IPS-NIHi11 (cell line): ENCODE data around the gene KCNC1.

Experiments used
- DNase-seq: peaks from one replicate; pipeline ENCODE4 v3.0.0; 2012; ENCODE audit warnings: mixed read lengths, low spot score

The KCNC1 gene

DNA sequence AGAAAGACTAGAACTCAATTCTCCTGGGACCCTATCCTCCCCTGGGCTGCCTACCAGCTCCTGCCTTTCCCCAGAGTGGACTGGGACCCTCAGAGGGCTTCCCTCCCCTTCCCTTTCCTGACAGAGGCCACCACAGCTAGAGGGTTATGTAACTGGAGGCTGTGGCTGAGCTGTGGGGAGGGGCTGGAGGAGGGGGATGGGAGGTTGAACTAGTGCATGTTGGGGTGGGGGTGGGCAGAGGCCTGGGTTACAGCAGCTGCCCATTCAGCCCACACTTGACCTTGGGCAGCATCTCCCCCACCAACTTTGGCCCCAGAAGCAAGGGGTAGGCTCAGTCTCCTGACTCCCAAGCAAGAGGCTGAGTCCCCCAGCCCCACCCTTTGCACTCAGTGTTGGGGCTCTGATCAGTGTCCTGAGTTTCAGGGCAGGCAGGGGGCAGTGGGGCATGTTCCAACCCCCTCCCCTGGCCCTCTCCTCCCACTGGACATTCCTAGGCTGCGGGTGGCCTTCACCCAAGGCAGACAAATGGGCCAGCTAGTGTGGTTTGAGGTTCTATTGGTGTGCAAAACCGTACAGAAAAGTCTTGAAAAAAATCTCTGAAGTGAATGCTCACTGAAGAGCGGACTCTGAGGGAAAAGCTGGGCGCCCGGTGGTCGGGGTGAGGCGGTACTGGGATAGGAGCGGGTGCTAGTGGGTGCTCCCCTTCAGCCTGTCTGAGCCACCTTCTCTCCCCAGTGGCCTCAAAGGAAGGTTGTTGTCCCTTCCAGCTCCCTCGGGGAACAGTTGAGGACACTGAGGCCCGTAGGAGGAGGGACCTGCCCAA is 3.8 kb downstream of the KCNC1 start:
- DNase-seq: no peak

GRCh38 chr11:17739945-17740338 is 5.4 kb downstream of the KCNC1 start:
- DNase-seq: no peak

- no peak for DNase-seq
Measured at GRCh38 chr11:17740649-17741235, 6.2 kb downstream of the KCNC1 start.

DNA sequence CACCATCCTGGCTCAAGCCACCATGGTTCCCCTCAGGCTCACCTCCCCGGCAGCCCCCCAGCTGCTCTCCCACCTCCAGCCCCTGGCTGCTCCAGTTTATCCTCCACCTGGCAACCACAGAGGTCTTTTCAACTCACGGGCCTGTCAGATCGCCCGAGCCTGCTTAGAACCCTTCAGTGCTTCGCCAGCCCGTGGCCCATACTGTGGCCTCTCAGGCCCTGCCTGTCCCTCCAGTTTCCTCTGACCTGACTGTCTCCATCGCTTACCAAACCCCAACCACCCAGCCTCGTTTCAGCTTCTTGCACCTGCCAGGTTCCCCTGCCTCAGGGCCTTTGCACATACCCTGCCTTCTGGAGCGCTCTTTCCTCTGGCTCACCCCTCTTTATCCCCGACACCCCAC is 6.9 kb downstream of the KCNC1 start:
- no peak for DNase-seq

GRCh38 chr11:17742019-17742418 is 7.4 kb downstream of the KCNC1 start:
- no peak for DNase-seq

- no peak for DNase-seq
Measured at GRCh38 chr11:17743026-17743807, 8.6 kb downstream of the KCNC1 start.

DNA sequence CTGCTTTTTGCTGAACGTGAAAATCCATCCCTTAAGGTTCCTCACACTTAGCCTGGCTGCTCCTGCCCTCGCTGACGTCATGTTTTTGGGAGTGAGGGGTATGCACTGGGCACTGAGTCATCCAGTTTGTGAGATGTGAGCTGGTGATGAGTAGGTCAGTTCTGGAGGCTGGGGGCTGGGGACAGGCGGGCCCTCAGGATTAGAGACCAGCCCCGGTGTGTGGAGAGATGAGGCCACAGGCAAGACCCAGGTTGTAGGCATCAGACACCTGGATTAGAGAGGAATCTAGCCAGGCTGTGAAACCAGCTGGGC is 9.2 kb downstream of the KCNC1 start:
- no peak for DNase-seq

- no peak for DNase-seq
Measured at GRCh38 chr11:17744151-17744940, 9.8 kb downstream of the KCNC1 start.

GRCh38 chr11:17745023-17745772 is 10.6 kb downstream of the KCNC1 start:
- no peak for DNase-seq

GRCh38 chr11:17746096-17746495 is 11.5 kb downstream of the KCNC1 start:
- no peak for DNase-seq

GRCh38 chr11:17747131-17747955 is 12.8 kb downstream of the KCNC1 start:
- no peak for DNase-seq

DNA sequence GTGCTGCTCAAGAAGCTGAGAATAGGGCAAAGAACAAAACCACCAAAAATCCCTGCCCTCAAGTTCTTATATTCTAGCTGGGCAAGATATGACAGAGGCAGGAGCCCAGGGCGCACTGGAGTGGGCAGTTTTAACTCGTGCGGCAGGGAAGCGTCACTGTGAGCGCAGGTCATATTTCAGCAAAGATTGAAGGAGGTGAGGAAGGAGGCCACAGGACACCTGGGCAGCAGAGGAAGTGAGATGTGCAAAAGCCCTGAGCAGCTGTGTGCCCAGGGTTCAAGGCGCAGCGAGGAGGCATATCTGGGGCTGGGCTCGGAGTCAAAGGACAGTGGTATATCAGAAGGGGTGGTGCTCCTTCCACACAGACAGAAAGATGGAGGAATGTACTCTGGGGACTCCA is 13.5 kb downstream of the KCNC1 start:
- no peak for DNase-seq

DNA sequence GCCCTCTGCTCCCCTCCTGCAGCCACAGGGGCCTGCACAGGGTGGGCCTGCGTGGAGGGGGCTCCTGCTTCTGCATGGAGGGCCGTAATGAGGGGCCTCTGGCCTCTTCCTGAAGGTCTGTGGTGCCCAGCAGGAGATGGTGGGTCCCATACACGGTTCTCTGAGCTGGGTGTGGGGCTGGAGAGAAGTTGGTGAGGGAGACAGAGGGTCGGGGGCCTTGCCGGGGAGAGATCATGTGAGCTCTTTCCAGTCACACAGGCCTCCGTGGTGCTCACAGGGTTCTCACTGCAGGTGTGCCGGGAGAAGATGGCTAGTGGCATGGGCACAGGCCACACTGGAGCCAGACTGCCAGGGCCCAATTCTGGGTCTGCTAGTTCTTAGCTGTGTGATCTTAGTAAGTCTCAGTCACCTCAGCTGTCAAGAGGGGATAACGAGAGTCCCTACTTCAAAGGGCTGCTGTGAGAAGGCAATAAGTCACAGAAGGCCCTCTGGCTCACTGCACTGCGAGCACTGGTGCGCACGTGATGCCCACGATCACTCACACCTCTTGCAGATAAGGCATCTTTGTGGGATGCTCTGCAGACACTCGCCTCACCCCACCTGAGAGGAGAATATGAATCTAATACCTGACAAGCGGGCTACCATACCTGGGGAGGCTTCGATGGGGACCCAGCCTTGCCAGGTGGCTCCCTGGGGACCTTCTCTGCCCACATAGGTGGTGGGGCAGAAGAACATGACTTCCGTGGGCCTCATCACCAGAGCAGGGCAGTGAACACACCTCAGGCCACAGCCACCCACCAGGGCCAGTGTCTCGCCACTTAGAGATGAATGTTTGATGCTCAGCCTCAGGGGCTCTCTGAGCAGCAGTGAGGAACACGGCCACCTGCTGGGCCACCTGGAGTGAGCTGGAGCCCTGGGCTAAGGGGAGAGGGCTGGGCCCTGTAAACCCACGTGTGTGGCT is 14.5 kb downstream of the KCNC1 start:
- no peak for DNase-seq

GRCh38 chr11:17750013-17750800 is 15.6 kb downstream of the KCNC1 start:
- DNase-seq: no peak

- DNase-seq: no peak
Measured at GRCh38 chr11:17750801-17751165, 16.2 kb downstream of the KCNC1 start.

DNA sequence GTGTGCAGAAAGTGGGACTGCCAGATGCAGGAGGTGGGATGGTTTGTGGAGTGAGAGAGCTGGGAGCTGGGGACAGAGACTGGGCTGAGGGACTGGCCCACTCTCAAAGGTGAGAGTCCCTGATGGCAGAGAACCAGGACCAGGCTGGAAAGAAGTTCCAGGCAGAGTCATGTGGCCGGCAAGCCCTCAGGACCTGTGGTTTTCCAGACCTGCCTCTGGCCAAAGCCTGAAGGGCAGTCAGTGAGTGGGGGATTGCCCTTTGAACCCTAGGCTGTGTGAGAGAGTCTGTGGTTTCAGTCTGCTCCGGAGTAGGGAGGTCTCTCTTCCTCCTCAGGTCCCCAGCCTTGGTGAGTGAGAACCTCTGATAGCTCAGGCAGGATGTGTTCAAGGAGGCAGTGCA is 17.0 kb downstream of the KCNC1 start:
- no peak for DNase-seq

- DNase-seq: no peak
Measured at GRCh38 chr11:17752144-17752543, 17.6 kb downstream of the KCNC1 start.

- DNase-seq: no peak
Measured at GRCh38 chr11:17753153-17753552, 18.6 kb downstream of the KCNC1 start.

DNA sequence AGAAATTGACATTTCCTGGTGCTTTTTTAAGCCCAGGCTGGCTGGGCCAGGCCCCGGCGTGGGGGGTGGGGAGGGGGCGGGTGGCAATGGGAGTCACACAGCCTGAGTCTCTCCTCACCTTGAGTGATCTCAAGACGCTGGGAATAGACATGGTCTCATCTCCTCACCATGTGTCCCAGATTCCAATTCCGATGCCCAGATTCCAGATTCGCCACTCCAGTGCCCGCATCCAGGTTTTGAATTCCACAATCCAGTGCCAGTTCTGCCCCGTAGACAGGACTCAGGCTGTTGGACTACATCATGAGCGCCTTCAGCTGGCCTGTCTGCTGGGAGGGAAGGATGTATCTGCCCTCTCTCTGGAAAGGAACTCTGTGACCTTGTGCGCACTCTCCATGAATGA is 19.1 kb downstream of the KCNC1 start:
- no peak for DNase-seq
